SK-N-SH (cell line): ENCODE data around the gene ETS1. TPM values are rescaled to one million over a fixed set of nuclear protein-coding genes. Genes with fewer than 3 reads are reported as not detected.

Experiments
- CTCF ChIA-PET: fragments of 300-600, 350-600 bp; formaldehyde crosslinking; extraction: SDS; loops from one replicate; lab custom pipeline; 2021; lab: Yijun Ruan, JAX
- POLR2A ChIA-PET: fragments of 350-600 bp; sonication (Branson Sonifier 250); formaldehyde crosslinking; extraction: SDS; loops from one replicate; lab custom pipeline; 2020; ENCODE audit warnings: antibody characterized with exemption, inconsistent platforms; lab: Yijun Ruan, JAX
- DNase-seq: peaks from one replicate; pipeline ENCODE4 v3.0.0; 2012
- H2AFZ ChIP-seq: fragments of 200-600 bp; sonication (generic); 2 replicates; pipeline ENCODE4 v1.8.1; 2016; ENCODE audit warnings: antibody characterized with exemption, mild to moderate bottlenecking, low read depth
- H3F3A ChIP-seq: fragments of 200-600 bp; sonication (generic); replicated peaks from 2 replicates; pipeline ENCODE3; 2016; ENCODE audit warnings: antibody characterized with exemption, mild to moderate bottlenecking; ENCODE audit not compliant: insufficient read depth
- H3K27ac ChIP-seq, 2 experiments: fragments of 200-500 bp in 1 of 2; fragments of 200-600 bp in 1 of 2; sonication (Bioruptor generic) in 1 of 2; sonication (generic), shearing (Covaris generic) in 1 of 2; 2 replicates each; pipeline versions ENCODE4 v1.5.1 to v1.6.1; 2014 to 2016; ENCODE audit warnings: low read depth in 2 of 2, inconsistent platforms in 1 of 2, low read length in 1 of 2, mild to moderate bottlenecking in 1 of 2, mixed read lengths in 1 of 2
- H3K27me3 ChIP-seq: fragments of 200-600 bp; sonication (generic), shearing (Covaris generic); 2 replicates; pipeline ENCODE4 v1.6.1; 2016; ENCODE audit warnings: mixed run types; ENCODE audit not compliant: insufficient read depth
- H3K36me3 ChIP-seq, 2 experiments: fragments of 200-500 bp in 1 of 2; fragments of 200-600 bp in 1 of 2; sonication (Bioruptor generic) in 1 of 2; sonication (generic) in 1 of 2; replicated peaks in 1 of 2; 2 replicates each; pipeline versions ENCODE3 to v1.5.1; 2014 to 2016; ENCODE audit warnings: low read length in 1 of 2, mild to moderate bottlenecking in 1 of 2; ENCODE audit not compliant: insufficient read depth in 2 of 2, control insufficient read depth in 1 of 2
- H3K4me1 ChIP-seq, 2 experiments: fragments of 200-500 bp in 1 of 2; fragments of 200-600 bp in 1 of 2; sonication (Bioruptor generic) in 1 of 2; sonication (generic), shearing (Covaris generic) in 1 of 2; 2 replicates each; pipeline versions ENCODE4 v1.5.1 to v1.6.1; 2014 to 2016; ENCODE audit warnings: low read depth in 1 of 2, low read length in 1 of 2, mixed run types in 1 of 2; ENCODE audit not compliant: insufficient read depth in 2 of 2, control insufficient read depth in 1 of 2
- H3K4me2 ChIP-seq: fragments of 200-600 bp; sonication (generic), shearing (Covaris generic); 2 replicates; pipeline ENCODE4 v1.6.1; 2017; ENCODE audit warnings: mixed run types
- H3K4me3 ChIP-seq, 2 experiments: fragments of 200-500 bp in 1 of 2; fragments of 200-600 bp in 1 of 2; sonication (Bioruptor generic) in 1 of 2; sonication (generic), shearing (Covaris generic) in 1 of 2; 2 replicates each; pipeline versions ENCODE4 v1.5.1 to v1.8.1; 2014 to 2016; ENCODE audit warnings: low read depth in 2 of 2, inconsistent platforms in 1 of 2, low read length in 1 of 2, mild to moderate bottlenecking in 1 of 2, mixed read lengths in 1 of 2, moderate library complexity in 1 of 2
- H3K79me2 ChIP-seq: fragments of 200-600 bp; sonication (generic); 2 replicates; pipeline ENCODE4 v1.8.1; 2017; ENCODE audit warnings: mild to moderate bottlenecking; ENCODE audit not compliant: insufficient read depth
- H3K9ac ChIP-seq: fragments of 200-600 bp; sonication (generic); 2 replicates; pipeline ENCODE4 v1.6.1; 2017; ENCODE audit warnings: mixed run types
- H3K9me2 ChIP-seq: fragments of 200-600 bp; sonication (generic); 2 replicates; pipeline ENCODE4 v1.6.1; 2017; ENCODE audit warnings: mixed run types
- H3K9me3 ChIP-seq: fragments of 200-600 bp; sonication (generic); 2 replicates; pipeline ENCODE4 v1.6.1; 2017; ENCODE audit warnings: mixed run types, mild to moderate bottlenecking, moderate library complexity
- H4K20me1 ChIP-seq: fragments of 200-600 bp; sonication (generic); 2 replicates; pipeline ENCODE4 v1.6.1; 2017; ENCODE audit warnings: mild to moderate bottlenecking, mixed run types; ENCODE audit not compliant: insufficient read depth
- EP300 ChIP-seq, 2 experiments: IDR thresholded peaks; 2 replicates each; pipeline versions ENCODE4 v1.4.0 to v1.6.1; 2012; ENCODE audit warnings: borderline replicate concordance in 1 of 2, low read depth in 1 of 2, low read length in 1 of 2
- FOSL2 ChIP-seq: IDR thresholded peaks from 2 replicates; pipeline ENCODE4 v1.4.0; 2012; ENCODE audit warnings: low read depth, mild to moderate bottlenecking, moderate library complexity, borderline replicate concordance
- FOXM1 ChIP-seq: IDR thresholded peaks from 2 replicates; pipeline ENCODE4 v1.4.0; 2012; ENCODE audit warnings: low read depth, mild to moderate bottlenecking
- GABPA ChIP-seq: IDR thresholded peaks from 2 replicates; pipeline ENCODE4 v1.4.0; 2012; ENCODE audit warnings: low read depth, mild to moderate bottlenecking
- GATA2 ChIP-seq: sonication (generic); formaldehyde crosslinking; IDR thresholded peaks from 2 replicates; pipeline ENCODE4 v1.5.0; 2020; ENCODE audit warnings: mild to moderate bottlenecking, missing genetic modification reagents
- JUND ChIP-seq: IDR thresholded peaks from 2 replicates; pipeline ENCODE4 v1.4.0; 2012
- MEF2A ChIP-seq: IDR thresholded peaks from 2 replicates; pipeline ENCODE4 v1.4.0; 2012; ENCODE audit warnings: low read depth, borderline replicate concordance
- MXI1 ChIP-seq: IDR thresholded peaks from 2 replicates; pipeline ENCODE4 v1.6.1; 2012; ENCODE audit warnings: mild to moderate bottlenecking, low read depth, low read length, improper control_type of control experiment
- NFIC ChIP-seq: IDR thresholded peaks from 2 replicates; pipeline ENCODE4 v1.4.0; 2012; ENCODE audit warnings: borderline replicate concordance
- SMC3 ChIP-seq: IDR thresholded peaks from 2 replicates; pipeline ENCODE4 v1.6.1; 2012; ENCODE audit warnings: low read depth, low read length, improper control_type of control experiment
- TAF1 ChIP-seq: IDR thresholded peaks from 2 replicates; pipeline ENCODE4 v1.6.1; 2012; ENCODE audit warnings: low read depth, mild to moderate bottlenecking, low read length, moderate library complexity, borderline replicate concordance
- TEAD4 ChIP-seq: IDR thresholded peaks from 2 replicates; pipeline ENCODE4 v1.4.0; 2012; ENCODE audit warnings: mild to moderate bottlenecking, borderline replicate concordance; ENCODE audit not compliant: insufficient read depth
- WGBS: methylation state at CpG from one replicate; pipeline ENCODE4 v1.1.6; 2017; ENCODE audit warnings: low lambda C conversion rate; 5-methylcytosine and 5-hydroxymethylcytosine counted together
- polyA plus RNA-seq, 3 experiments: library from polyadenylated mRNA; depleted of rRNA; stranded (reverse); fragments of >200 nt; gene quantifications; 2 replicates each; pipeline ENCODE4 v1.2.3, GENCODE V29; 2012
- TF ChIP-seq, protein P1 (sequence below): IDR thresholded peaks from 2 replicates; pipeline ENCODE4; 2012
- TF ChIP-seq, protein P2 (sequence below): IDR thresholded peaks from 2 replicates; pipeline ENCODE4 v1.4.0; 2012; ENCODE audit warnings: low read depth, borderline replicate concordance
- TF ChIP-seq, protein P3 (sequence below): fragments of 200-600 bp; sonication (generic); IDR thresholded peaks from 2 replicates; pipeline ENCODE4 v1.6.1; 2017; ENCODE audit warnings: antibody characterized with exemption, mild to moderate bottlenecking, moderate library complexity
- TF ChIP-seq, protein P4 (sequence below): IDR thresholded peaks from 2 replicates; pipeline ENCODE4 v1.6.1; 2012; ENCODE audit warnings: mild to moderate bottlenecking, low read depth, low read length, moderate library complexity
- TF ChIP-seq, protein P5 (sequence below): fragments of 150-350 bp; IDR thresholded peaks from 2 replicates; pipeline ENCODE4 v1.6.1; 2016; ENCODE audit warnings: mild to moderate bottlenecking, low read depth, low read length

The ETS1 gene
- polyA plus RNA-seq, 1 of the 3 experiments (the other 2 are of a cell fraction) = 14.5 TPM

DNA sequence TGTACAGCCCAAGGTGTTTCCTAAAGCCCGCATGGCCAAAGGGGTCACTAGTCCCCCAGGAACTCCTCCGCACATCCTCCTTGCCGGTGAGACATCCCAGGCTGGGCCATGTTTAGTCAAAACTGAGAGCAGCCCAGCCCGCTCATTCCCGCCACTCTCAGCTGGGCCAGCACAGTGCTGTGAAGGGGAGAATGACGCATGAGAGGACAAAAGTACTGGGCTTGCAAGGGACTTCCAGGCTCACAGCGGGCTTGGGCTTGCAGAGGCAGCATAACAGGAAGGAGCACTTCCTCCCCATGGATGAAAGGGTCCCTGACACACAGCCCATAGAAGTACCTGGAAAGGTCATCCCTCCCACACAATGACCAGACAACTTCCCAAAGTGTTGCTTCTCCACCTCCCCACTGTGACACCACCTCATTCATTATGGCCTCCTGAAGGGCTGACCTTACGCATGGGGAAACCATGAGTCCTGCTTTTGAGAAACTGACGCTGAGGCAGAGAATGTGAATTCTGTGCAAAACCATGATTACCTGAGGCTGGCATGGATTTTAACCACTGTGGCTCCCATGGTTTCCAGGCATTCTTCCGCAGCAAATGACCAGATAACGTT lies 19.1 kb downstream of the ETS1 start:
- POLR2A ChIA-PET = no interaction called here

More for the DNA sequence above, 19.1 kb downstream of the ETS1 start:
- CTCF ChIA-PET = no interaction called here
- no peaks in the 10 kb centered on the region for H3K4me1 ChIP-seq
- no peak overlapping the region for H3K9ac ChIP-seq
- H3K79me2 ChIP-seq = no peaks in the 10 kb centered on the region
- no peaks in the 10 kb centered on the region for H3F3A ChIP-seq
- DNase-seq = no peak
- TF ChIP-seq, protein P1, sequence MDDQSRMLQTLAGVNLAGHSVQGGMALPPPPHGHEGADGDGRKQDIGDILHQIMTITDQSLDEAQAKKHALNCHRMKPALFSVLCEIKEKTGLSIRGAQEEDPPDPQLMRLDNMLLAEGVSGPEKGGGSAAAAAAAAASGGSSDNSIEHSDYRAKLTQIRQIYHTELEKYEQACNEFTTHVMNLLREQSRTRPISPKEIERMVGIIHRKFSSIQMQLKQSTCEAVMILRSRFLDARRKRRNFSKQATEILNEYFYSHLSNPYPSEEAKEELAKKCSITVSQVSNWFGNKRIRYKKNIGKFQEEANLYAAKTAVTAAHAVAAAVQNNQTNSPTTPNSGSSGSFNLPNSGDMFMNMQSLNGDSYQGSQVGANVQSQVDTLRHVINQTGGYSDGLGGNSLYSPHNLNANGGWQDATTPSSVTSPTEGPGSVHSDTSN = no peak
- TF ChIP-seq, protein P2, sequence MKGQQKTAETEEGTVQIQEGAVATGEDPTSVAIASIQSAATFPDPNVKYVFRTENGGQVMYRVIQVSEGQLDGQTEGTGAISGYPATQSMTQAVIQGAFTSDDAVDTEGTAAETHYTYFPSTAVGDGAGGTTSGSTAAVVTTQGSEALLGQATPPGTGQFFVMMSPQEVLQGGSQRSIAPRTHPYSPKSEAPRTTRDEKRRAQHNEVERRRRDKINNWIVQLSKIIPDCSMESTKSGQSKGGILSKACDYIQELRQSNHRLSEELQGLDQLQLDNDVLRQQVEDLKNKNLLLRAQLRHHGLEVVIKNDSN = no peak
- TF ChIP-seq MEF2A (no peak), NFIC (no peak), TEAD4 (no peak), MXI1 (no peak), SMC3 (no peak), GABPA (no peak), EP300 (IDR thresholded peaks at IDR 0.05; ENCODE audit: borderline replicate concordance in 1 of 2, low read depth in 1 of 2, low read length in 1 of 2) (no peak), TAF1 (no peak), JUND (no peak), GATA2 (no peak), FOSL2 (no peak), FOXM1 (no peak)
- TF ChIP-seq, protein P3, sequence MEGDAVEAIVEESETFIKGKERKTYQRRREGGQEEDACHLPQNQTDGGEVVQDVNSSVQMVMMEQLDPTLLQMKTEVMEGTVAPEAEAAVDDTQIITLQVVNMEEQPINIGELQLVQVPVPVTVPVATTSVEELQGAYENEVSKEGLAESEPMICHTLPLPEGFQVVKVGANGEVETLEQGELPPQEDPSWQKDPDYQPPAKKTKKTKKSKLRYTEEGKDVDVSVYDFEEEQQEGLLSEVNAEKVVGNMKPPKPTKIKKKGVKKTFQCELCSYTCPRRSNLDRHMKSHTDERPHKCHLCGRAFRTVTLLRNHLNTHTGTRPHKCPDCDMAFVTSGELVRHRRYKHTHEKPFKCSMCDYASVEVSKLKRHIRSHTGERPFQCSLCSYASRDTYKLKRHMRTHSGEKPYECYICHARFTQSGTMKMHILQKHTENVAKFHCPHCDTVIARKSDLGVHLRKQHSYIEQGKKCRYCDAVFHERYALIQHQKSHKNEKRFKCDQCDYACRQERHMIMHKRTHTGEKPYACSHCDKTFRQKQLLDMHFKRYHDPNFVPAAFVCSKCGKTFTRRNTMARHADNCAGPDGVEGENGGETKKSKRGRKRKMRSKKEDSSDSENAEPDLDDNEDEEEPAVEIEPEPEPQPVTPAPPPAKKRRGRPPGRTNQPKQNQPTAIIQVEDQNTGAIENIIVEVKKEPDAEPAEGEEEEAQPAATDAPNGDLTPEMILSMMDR = no peak
- TF ChIP-seq, protein P4, sequence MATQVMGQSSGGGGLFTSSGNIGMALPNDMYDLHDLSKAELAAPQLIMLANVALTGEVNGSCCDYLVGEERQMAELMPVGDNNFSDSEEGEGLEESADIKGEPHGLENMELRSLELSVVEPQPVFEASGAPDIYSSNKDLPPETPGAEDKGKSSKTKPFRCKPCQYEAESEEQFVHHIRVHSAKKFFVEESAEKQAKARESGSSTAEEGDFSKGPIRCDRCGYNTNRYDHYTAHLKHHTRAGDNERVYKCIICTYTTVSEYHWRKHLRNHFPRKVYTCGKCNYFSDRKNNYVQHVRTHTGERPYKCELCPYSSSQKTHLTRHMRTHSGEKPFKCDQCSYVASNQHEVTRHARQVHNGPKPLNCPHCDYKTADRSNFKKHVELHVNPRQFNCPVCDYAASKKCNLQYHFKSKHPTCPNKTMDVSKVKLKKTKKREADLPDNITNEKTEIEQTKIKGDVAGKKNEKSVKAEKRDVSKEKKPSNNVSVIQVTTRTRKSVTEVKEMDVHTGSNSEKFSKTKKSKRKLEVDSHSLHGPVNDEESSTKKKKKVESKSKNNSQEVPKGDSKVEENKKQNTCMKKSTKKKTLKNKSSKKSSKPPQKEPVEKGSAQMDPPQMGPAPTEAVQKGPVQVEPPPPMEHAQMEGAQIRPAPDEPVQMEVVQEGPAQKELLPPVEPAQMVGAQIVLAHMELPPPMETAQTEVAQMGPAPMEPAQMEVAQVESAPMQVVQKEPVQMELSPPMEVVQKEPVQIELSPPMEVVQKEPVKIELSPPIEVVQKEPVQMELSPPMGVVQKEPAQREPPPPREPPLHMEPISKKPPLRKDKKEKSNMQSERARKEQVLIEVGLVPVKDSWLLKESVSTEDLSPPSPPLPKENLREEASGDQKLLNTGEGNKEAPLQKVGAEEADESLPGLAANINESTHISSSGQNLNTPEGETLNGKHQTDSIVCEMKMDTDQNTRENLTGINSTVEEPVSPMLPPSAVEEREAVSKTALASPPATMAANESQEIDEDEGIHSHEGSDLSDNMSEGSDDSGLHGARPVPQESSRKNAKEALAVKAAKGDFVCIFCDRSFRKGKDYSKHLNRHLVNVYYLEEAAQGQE = no peak
- TF ChIP-seq, protein P5, sequence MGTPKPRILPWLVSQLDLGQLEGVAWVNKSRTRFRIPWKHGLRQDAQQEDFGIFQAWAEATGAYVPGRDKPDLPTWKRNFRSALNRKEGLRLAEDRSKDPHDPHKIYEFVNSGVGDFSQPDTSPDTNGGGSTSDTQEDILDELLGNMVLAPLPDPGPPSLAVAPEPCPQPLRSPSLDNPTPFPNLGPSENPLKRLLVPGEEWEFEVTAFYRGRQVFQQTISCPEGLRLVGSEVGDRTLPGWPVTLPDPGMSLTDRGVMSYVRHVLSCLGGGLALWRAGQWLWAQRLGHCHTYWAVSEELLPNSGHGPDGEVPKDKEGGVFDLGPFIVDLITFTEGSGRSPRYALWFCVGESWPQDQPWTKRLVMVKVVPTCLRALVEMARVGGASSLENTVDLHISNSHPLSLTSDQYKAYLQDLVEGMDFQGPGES = no peak
- TF ChIP-seq, all 33 proteins: peak for 0
- no peaks in the 10 kb centered on the region for H3K36me3 ChIP-seq
- WGBS = 98% methylated on average over 11 of the region's 11 CpGs
- no peak overlapping the region for H3K27ac ChIP-seq
- H3K9me3 ChIP-seq = no peaks in the 10 kb centered on the region
- no peak overlapping the region for H2AFZ ChIP-seq
- no peak overlapping the region for H3K4me3 ChIP-seq
- no peaks in the 10 kb centered on the region for H3K9me2 ChIP-seq
- no peaks in the 10 kb centered on the region for H4K20me1 ChIP-seq
- no peak overlapping the region for H3K4me2 ChIP-seq
- no peaks in the 10 kb centered on the region for H3K27me3 ChIP-seq
